GM04503 (cell line): ENCODE results near the gene MRPL16.
"Not testable (repeated sequence)": the region's sequence is repeated elsewhere in the genome, so short reads cannot be mapped to it uniquely, and the experiment has no call there.

Experiments
- DNase-seq: peaks from one replicate; pipeline ENCODE4 v3.0.0-alpha.2; 2012; ENCODE audit warnings: low read depth

The MRPL16 gene

GRCh38 chr11:59810911-59811259, 307 bp upstream of the MRPL16 start:
- no peak for DNase-seq

DNA sequence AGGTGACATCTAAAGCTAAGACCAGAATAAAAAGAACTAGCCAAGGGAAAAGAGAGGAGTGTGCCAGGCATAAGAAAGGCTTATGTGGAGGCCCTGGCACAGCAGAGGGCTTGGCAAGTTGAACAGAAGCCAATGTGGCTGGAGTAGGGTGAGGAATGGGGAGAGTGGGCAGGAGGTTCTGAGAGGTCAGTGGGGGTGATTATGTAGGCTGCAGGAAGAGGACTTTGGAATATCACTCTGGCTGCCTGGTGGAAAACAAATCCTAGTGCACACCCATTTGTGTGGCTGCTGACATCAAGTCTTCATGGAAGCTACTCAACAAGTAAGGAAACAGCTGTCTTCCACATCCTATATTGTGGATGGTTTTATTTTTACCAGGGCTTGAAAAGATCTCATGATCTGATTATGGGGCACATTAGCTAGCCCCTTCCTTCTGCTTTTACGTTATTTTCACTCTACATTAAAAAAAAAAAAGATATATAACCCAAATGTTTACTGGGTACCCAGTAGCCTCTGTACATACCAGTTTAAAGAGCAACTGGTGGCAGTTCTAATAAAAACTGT, 3.4 kb downstream of the MRPL16 start:
- no peak for DNase-seq

GRCh38 chr11:59804061-59804460, 6.5 kb downstream of the MRPL16 start:
- no peak for DNase-seq

DNA sequence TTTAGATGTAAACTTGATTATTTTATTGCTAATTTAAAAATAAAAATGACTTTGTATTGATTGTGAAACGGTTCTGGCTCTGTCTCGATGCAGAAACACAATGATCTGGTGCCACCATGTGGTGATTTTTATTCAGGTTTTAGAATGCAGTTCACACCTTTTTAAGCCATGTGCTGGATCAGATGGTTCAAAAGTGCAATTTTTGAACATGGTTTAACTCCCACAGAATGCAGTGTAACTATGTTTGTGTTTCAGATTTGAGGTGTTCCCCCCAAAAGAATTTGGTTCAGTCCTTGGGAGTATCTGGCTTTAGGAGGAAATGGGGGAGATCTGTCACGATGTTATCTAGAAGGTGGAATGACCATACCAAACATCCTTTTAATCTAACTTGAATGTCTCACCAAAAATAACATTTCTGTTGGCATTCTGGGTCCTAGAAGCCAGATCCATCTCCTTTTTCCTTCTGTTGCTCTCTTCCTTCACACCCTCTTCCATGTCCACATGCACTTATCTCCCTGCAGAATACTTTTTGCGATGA, 7.9 kb downstream of the MRPL16 start:
- peak; percentile 12 for DNase-seq

DNA sequence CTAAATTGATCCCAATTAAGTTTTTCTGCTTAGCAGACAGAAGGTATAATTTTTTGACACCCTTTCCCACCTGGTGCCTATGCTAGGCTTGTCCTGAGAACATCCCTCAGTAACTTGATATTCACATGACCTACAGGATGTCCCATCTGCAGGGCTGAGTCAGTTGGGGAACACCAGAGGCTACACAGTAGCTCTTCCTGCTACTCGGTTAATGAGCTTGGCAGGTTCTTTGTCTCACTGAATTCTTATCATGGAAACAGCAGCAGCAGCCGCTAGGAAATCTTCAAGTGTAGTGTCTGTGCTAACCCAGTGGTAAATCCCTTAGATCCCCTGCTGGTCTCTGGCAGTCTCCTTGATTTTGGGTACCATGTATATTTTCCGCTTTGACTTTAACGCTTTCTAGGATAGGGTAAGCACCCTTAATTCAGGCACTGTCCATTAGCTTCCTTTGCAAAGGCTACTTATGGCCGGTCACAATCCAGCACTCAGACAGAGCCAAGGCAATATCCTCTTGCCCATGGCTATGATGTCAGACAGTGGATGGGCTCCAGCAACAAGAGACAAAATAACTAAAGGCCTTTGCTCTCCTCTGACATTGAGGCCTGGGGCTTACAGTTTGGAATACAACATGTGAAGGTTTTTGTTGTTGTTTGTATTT, 8.5 kb downstream of the MRPL16 start:
- peak; percentile 17 for DNase-seq

DNA sequence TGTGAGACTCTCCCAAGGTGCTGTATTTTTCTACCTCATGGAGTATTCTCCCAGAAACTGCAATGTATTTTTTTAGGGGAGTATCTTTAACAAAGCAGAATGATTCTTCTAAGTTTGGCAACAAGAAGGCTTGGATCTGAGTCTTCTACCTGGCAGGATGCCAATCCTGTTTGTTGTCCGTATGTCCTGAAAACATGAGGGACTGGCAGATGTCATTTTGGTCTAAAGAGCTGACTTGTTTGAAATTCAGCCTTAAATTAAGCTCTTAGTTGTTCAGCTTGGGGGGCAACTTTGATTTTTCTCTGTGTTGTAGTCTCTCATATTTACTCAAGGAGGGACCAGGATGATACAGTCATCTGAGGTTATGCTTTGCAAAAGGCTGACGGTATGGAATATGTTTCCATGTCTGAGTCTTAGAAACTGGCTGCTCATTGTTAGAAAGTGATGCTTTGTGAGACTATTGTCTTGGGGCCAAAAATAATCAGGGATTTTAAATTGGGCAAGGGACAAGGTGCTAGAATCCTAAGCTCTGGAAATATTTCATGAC, 9.3 kb downstream of the MRPL16 start:
- no peak for DNase-seq

DNA sequence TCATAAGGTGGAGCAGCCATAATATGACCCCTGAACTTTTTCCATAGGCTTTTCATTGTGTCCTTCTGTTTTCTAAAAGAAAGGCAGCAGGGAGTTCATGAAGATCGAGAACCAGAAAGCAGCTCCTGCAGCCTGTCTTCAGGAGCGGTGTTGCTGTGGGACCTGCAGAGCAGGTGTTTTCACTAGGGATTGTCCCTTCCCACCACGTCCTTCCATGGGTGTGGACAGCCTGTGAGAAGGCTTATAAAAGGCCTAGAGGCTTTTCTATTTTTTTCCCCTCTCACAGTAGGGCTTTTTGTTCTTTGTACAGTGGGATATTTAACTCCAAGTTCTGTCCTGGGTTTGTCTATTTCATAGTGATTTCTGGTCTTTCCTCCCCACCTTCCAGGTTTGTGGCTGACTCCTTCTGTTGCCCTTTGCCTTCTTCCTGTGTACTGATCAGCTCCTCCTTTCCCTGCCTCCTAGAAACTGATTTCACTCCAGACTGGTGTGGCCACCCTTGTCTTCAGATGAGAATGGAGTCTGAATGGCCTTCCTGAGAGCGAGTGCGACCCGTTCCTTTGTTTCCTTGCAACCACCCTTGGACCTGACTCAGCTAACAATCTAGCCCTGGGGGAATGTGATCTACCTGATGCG, 10.1 kb downstream of the MRPL16 start:
- DNase-seq = no peak

DNA sequence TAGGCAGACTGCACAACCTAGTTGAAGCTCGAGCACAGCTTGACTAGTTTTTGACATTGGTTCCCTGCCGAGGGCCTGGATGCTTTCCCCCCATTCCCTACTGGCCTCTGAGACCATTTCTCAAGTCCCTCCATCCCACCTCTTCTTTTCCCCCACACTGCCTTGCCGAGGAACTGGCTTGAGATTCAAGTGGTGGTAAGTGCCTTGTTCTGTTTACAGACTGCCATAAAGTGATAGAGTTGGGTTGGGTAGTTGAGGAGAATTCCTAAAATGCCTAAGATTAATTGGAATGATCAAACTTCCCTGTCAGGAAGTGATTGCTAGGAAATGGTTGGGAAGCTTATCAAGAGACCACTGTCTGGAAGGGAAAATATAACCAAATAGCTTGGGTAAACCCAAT, 16.2 kb downstream of the MRPL16 start:
- DNase-seq = no peak

GRCh38 chr11:59792507-59792906, 18.1 kb downstream of the MRPL16 start:
- DNase-seq = no peak

- DNase-seq = no peak
Observed at GRCh38 chr11:59791639-59792038, 18.9 kb downstream of the MRPL16 start.

GRCh38 chr11:59787816-59788215, 22.8 kb downstream of the MRPL16 start:
- DNase-seq = peak; percentile 49

GRCh38 chr11:59787255-59787588, 23.4 kb downstream of the MRPL16 start:
- DNase-seq = no peak

- no peak for DNase-seq
Observed at GRCh38 chr11:59785818-59786217, 24.8 kb downstream of the MRPL16 start.

- DNase-seq = not testable (repeated sequence)
Observed at GRCh38 chr11:59784441-59784840, 26.1 kb downstream of the MRPL16 start.

DNA sequence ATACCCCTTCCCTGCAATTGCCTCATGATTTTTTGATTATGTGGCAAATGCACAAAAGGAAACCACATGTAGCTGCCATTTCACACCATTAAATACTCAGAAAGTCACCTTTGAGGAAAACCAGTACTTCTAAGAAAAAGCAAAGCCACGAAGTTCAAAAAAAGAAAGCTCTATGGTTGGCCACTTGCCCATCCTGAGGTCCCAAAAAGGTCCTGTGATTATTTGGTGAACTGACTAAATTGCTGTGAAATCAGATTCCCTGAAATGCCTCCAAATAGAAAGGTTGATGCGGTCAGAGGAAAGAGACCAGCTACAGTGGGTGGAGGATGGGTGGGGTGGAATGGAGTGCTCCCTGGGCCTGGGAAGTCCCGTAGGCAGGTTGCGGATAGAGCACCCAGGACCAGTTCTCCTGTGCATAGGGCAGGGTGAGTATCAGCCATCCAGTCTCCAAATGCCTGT, 26.9 kb downstream of the MRPL16 start:
- DNase-seq = no peak

DNA sequence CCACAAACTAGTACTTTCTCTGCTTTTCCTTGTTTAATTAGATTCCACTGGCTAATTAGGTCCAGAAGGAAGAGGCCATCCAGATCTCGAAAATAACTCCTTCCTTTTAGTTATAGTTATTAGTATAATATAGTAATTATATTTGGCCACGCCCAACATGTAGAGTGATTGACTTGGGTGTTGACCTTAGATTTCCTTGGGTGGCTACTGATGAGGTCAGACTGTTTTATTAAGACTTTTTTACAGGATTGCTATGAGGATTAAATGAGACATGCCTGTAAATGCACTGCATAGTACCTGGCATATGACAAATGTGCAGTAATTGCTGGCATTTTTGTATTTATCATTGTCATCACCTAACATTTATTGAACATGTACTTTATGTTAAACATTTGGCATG, 28.5 kb downstream of the MRPL16 start:
- no peak for DNase-seq

DNA sequence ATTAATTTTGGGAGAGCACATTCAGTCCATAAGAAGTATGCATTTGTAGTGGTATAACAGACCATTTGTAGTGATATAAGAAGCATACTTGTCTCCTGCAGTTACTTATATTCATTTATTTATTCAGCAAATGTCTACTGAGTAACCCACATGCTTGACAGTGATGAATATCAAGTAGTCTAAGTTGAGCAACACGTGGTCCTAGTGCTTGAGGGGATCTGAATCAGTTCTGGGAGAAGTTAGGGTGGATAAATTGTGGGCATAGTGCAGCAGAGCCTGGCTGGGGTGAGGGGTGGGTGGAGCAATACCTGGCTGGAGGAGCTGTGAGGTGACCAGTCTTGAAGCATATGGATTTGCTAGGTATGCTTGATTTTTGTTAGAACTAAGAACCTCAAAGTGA, 31.1 kb downstream of the MRPL16 start:
- DNase-seq = no peak

DNA sequence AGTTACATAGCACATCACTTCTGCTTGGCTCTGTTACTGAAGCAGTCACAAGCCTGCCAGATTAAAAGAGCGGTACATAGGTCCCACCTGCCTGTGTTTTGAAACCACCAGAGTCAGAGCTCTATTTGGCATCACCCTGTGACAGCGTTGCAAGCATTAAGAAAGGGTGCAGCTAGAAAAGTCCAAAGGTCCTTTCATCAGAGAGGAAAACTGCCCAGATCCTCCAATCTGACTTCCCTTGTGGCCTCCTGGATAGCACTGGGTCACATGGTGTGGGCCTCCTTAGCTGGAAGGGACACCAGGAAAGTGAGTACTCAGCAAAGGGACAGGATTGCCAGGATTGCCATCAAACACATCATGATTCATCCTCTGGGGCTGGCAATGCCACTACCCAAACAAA, 32.5 kb downstream of the MRPL16 start:
- DNase-seq = no peak

DNA sequence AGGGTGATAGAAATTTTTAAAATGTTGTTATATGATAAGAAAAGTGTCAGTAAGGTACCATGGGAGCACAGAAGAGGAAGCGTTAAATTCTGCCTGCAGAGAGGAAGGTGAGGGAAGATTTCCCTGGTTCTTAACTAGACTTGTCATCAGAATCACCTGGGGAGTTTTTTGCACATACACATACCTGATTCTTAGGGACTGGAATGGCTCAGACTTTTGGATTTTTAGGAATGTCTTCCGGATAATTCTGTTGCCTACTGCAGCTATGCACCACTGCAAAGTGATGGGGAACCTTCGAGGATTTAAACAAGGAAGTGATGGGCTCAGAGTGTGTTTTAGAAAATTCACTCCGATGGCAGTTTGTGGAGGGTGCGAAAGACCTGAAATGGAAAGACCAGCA, 33.5 kb downstream of the MRPL16 start:
- DNase-seq = no peak

DNA sequence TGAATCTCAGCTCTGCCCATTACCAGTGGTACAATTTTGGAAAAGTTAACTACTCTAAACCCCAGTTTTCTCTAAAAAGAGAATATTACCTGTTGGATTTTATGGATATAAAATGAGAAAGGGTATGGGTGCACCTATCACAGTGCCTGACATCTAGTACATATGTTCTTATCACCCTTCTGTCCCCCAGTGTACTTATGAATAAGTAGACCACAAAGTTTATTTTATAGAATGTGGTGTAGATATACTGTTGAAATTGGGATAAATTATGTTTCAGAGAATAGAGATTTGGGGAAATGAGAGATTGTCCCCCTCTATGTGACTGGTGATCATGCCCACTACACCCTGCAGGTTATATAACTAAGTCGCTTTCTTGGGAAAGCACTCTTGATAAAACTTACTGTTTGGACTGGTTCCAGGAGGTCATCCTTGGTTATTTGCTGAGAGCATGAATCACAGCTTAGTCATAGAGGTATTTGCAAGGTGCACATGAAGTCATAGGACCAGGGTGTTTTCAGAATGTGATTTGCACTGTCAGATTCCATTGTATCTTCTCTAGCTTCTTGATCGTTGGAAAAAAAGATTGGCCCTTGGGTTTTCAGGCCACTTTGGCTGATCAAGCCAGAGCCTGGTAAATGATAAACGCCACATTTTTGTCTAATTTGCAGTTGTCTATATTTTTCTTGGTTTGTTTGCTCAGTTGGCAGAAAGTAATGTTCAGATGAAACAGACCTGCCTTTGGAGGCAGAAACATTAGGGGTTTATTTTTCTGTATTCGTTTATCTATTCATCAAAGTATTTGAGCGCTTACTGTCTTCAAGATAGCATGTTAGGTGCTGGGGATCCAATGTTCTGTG, 34.1 kb downstream of the MRPL16 start:
- no peak for DNase-seq

DNA sequence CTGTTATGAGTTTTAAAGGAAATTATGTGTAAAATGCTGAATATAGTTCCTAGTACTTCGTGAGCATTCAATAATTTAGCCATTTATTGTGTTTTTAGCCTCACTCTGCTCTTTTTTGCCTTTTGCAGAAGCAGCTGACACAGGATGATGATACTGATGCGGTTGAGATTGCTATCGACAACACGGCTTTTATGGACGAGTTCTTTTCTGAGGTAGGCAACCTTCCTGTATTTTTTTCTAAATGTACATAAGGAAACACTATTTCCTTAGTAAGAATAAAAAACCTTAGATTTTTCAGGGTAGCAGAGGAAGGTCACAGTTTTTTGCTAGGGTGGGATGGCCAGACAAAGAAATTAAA, 37.5 kb downstream of the MRPL16 start:
- DNase-seq = no peak

DNA sequence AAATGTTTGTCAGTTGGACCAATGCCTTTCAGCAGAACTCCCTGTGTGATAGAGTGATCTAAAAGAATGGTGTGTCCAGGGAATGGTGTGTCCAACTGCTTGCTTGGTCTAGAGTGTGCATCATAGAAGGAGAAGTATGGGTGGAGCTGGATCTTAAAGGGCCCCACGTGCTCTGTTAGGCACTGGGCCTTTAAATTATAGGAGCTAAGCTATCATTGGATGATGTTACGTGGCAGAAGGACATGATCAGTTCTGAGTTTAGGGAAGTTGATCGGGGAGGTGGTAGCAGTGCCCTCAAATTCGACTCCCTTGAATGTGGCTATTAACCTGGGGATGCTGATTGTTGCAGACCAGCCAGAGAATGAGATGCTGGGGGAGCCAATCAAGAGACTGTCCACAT, 39.0 kb downstream of the MRPL16 start:
- DNase-seq = no peak

GRCh38 chr11:59770869-59771268, 39.7 kb downstream of the MRPL16 start:
- no peak for DNase-seq
